Measurements from ENCODE around the gene RAI1.

DNA sequence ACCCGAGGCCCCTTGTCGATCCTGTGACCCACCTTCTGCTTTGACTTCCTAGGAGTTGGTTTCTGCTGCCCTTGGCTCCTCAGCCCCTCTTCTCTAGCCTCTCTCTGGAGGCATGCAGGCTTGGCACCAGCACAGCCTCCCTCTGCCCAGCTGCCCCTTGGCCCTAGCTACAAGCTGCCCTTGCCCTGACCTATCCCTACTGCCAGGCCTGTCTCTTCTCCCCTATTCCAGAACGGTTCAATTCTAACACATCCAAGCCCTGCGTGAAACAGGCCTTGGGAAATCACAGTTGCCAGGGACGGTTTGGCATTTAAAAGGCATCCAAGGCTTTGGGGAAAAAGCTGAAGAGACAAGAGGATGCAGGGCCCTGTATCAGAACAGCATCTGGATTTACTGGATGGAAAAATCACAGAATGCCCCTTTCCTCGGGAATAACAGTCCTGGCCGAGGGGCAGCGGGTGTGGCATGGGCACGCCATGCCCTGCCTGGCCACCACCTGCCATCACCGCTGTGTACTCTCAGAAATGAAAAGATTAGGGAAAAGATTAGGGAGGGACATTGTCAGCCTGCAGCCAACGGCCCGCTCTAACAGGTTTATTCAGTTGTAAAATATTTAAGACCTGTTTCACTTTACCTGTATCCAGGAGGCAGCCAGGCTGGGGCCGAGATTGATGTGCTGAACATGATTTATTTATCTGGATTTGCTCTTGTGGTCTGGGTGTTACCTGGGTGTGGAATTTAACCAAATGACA lies 15.8 kb downstream of the RAI1 start:
- no peak for TF ChIP-seq EZH2 (IDR thresholded peaks at IDR 0.05; ENCODE audit: low read depth)
- TF ChIP-seq, protein P1, sequence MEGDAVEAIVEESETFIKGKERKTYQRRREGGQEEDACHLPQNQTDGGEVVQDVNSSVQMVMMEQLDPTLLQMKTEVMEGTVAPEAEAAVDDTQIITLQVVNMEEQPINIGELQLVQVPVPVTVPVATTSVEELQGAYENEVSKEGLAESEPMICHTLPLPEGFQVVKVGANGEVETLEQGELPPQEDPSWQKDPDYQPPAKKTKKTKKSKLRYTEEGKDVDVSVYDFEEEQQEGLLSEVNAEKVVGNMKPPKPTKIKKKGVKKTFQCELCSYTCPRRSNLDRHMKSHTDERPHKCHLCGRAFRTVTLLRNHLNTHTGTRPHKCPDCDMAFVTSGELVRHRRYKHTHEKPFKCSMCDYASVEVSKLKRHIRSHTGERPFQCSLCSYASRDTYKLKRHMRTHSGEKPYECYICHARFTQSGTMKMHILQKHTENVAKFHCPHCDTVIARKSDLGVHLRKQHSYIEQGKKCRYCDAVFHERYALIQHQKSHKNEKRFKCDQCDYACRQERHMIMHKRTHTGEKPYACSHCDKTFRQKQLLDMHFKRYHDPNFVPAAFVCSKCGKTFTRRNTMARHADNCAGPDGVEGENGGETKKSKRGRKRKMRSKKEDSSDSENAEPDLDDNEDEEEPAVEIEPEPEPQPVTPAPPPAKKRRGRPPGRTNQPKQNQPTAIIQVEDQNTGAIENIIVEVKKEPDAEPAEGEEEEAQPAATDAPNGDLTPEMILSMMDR (conservative IDR thresholded peaks at IDR 0.05) = no peak

All from PC-9 (cell line).